ENCODE data around the gene EVL. TPM values are rescaled to one million over a fixed set of nuclear protein-coding genes. Genes with fewer than 3 reads are reported as not detected.
"Not testable (repeated sequence)": the region's sequence is repeated elsewhere in the genome, so short reads cannot be mapped to it uniquely, and the experiment has no call there.

EVL gene
- polyA plus RNA-seq, 4 donors = 109 to 184 (median 136) TPM

DNA sequence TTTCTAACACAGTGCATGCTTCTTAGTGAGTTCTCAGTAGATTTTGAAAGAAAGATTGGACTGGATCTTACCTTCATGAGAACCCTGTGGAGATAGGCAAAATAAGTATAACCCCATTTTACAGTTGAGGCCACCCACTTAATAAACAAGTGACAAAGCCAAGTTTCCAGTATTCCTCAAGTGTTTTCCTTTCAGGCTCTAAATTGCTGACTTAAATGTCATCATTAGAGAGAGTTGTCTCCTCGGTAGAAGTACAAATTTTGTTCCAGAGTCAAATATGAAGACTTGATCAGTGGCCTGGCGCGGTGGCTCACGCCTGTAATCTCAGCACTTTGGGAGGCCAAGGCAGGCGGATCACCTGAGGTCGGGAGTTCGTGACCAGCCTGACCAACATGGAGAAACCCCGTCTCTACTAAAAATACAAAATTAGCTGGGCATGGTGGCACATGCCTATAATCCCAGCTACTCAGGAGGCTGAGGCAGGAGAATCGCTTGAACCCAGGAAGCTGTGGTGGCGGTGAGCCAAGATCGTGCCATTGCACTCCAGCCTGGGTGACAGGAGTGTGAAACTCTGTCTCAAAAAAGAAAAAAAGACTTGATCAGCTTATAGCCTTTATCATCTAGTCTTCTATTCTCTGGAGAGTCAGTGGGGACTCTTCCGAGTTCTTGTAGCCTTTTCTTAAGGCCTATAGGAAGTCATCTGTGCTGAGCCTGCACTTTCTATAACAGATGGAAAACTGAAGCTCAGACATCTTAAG is 708 bp upstream of the EVL start:
- DNase-seq (ENCODE audit: low read depth in 4 of 4, low spot score in 3 of 4) = not testable (repeated sequence)

DNA sequence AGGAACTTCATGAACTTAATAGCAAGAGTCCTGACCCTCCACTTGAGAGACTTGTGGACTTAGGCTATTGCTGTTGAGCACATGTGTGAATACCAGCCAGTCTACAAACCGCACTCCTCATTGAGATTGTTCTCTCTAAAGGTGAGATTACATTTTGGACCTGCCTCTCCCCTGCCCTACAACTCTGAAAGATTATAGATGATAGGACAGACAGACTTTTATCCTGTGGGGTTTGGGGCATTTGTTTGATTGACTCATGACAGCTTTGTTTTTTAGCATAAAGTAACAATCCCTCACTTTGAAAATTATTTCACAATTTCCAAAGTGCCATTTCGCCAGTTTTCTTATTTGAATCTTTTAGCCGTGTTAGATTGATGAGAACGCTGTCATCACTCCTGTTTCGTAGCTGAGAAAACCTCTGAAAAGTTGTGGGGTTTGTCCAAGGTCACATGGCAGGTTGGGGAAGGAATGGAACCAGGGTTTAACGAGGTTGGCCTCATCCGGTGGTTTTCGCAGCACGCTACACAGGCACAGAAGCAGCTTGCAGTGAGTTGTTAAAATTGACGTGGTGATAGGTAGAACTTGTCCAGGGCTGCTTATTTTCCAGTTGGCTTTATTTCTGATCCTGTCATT is 836 bp downstream of the EVL start:
- DNase-seq (ENCODE audit: low read depth in 4 of 4, low spot score in 3 of 4) = no peak

DNA sequence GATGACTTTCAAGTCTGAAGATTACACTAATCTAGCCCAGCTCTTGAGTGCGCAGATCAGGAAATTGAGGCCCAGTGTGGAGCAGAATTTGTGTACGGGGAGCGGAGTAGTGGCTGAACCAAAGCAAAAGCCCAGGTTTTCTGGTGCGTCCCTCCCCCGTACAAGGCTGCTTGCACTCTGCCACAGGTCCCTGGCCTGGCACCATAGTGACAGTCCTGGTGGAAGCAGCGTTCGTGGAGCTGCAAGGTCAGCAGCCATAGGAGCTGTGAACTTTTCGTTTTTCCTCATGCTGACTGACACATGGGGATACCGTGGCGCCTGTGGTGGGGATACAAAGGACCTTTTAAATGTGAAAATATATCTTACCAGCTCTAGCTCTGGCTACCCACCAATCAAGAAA is 1.7 kb downstream of the EVL start:
- no peak for DNase-seq (ENCODE audit: low read depth in 4 of 4, low spot score in 3 of 4)

DNA sequence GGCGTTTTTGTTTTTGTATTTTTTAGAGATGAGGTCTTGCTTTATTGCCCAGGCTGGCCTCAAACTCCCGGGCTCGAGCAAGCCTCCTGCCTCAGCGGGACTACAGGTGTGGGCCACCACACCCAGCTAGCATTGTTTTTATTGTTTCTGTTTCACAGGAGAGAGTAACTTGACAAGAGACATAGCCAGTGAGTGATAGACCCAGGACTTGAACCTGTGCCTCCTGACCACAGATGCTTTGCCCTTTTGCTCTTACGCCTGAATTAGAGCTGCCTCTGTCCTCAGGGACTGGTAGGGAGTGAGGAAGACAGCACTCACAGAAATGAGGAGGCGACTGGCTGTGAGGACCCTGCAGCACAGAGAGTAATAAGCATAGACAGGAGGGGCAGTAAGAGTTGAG is 2.3 kb downstream of the EVL start:
- DNase-seq (ENCODE audit: low read depth in 4 of 4, low spot score in 3 of 4) = no peak

DNA sequence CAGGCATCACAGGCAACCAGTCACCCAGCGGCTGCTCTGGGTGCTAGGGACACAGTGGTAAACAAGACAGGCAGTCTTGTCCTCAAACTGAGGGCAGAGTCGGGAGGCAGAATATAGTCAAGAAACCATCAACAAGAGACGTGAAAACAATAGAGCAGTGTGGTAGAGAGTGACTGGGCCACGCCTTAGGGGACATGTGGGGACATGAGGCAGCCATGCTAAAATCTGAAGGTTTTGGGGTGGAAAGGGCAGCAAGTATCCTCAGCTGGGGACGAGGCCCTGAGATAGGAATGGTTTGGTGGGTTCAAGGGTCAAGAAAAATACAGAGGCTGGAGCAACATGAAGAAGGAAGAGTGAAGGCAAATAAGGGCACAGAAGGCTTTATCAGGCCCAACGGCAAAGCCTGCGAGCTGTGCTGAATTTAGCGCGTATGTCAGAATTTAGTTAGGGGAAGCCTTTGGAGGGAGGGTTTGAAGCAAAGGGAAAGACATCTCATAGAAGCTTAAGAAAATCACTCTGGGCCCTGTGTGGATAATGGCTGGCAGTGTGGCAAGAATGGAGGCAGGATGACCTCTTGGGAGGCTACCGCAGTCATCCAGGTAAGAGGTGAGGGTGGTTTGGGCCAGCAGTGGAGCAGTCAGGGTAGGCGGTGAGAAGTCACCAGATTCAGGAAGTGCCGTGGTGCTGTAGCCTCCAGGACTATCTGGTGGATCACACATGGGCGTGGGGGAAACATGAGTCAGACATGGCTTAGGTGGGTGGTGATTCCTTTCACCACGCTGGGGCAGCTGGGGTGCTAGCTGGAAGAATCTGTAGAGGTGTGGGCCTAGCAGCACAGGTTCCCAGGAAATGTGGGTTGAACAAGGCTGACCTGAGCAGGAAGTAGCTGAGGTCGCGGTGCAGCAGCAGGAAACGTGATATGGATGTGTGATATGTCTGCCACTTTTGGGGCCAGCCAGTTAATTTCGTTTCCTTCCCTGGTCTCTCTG is 3.0 kb downstream of the EVL start:
- no peak for DNase-seq (ENCODE audit: low read depth in 4 of 4, low spot score in 3 of 4)

DNA sequence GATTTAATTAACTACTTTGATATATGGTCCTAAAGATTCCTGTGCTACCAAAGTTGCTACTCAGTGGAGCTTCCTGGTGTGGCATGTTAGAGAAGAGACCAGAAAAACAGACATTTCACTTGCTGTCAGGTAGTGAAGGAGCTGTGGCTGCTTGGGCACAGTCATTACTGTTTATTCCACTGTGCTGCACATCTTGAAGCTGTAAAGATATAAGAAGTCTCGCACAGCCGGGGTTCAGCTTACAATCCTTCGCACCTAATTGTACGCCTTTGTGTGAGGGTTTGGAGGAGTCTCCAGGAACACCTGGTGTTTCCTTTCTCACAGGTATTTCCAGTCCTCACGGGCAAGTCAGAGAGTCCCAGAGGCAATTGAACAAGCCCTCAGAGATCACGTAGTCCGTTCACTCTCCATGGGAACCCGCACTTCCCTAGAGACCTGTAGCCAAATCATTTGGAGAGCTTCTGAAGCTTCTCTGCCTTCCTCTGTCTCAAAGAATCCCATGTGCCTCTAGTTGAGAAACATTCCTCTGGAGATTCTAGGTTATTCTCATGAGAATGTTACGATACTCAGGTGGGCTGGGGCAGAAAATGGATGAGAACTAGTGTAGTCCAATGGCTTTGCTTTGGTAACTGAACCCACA is 4.1 kb downstream of the EVL start:
- DNase-seq (ENCODE audit: low read depth in 4 of 4, low spot score in 3 of 4) = no peak

DNA sequence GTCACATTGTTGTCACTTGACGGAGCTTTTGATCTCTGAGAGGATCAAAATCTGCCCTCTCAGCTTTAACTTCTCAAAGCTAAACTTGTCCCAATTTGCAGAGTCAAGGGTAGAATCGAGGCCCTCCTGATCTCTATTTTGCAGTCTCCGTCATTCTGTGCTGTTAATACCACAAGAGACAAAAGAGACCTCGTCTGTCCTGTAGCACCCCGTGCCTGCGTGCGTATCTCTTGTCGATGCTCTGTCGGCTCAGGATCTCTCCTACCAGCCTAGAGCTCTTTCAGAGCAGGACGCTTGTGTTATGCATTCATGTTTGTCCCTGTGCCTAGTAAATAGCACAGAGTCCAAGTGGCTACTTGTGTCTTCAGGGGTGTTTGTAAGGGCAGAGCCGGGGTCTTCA is 5.1 kb downstream of the EVL start:
- no peak for DNase-seq (ENCODE audit: low read depth in 4 of 4, low spot score in 3 of 4)

DNA sequence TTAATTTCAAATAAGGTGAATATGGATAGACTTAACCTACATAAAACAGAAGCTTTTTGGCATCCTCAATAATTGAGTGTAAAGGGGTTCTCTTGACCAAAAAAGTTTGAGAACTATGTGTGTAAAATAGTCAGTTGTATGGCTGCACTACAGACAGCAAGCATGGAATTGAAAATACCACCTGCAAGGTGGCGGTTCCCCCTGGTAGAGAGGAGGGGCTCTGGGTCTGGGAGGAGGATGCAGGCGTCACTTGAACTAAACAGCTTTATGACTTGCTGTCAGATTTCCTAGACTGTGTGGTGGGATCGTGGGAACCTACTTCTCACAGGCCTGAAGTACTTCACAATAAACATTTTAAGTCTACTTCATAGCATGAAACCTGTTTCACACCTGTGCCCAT is 6.3 kb downstream of the EVL start:
- no peak for DNase-seq (ENCODE audit: low read depth in 4 of 4, low spot score in 3 of 4)

DNA sequence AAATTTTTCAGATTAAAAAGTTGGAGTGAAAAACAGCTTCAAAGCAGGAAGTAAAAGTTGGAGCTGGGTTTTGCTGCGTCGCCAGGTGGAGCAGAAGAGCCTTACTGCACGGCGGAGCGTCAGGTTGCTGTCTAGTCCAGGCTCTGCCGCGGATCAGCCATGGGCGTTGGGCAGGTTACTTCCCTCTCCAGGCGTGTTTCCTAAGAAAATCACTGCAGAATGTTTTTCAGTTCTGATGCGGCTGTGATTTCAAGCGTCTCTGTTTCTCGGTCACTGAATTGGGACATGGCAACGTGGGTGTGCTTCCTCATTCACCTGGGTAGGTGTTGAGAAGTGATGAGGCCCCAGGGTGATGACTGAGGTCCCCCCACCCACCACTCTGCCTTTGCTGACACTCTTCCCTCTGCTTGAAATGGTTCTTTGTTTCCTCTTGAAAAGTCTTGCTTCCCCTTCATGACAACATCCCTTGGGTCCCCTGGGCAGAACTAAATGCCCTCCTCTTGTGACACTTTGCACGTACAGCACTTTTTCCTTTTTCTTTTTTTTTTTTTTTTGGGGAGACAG is 7.6 kb downstream of the EVL start:
- no peak for DNase-seq (ENCODE audit: low read depth in 4 of 4, low spot score in 3 of 4)

DNA sequence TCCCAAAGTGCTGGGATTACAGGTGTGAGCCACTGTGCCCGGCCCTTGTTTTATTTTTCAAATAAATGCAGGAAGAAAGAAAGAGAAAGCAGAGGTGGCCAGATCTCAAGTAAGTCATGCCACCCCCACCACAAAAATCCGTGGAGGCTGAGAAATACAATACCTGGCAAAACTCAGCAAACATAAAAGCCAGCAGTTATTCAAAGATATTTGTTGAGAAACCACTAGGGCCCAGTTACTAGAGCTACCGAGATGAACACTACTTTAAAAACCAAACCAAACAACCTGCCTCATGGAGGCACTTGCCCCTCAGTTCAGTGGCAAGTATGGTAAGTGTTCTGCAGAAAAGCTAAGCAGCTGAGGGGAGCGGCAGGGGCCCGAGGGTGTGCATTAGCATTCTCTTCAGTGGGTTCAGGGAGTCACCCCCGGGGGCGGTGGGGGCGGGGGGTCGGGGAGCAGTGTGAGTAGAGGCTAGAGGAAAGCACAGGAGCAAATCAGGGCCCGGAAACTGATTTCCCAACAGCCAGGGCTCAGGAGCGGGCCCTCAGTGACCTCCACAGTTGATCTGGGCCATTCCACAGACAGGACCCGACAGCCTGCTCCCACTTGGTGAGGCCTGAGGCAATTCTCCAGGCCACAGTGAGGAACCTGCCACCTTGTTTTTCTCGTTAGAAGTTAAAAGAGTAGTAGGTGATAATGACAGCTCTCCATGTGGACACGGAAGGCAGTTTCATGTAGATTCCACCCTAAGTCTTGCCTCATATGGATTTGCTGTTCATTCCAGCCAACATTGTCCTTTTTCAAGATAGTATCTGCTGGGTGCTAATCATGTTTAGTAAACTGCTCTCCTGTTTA is 8.6 kb downstream of the EVL start:
- no peak for DNase-seq (ENCODE audit: low read depth in 4 of 4, low spot score in 3 of 4)

DNA sequence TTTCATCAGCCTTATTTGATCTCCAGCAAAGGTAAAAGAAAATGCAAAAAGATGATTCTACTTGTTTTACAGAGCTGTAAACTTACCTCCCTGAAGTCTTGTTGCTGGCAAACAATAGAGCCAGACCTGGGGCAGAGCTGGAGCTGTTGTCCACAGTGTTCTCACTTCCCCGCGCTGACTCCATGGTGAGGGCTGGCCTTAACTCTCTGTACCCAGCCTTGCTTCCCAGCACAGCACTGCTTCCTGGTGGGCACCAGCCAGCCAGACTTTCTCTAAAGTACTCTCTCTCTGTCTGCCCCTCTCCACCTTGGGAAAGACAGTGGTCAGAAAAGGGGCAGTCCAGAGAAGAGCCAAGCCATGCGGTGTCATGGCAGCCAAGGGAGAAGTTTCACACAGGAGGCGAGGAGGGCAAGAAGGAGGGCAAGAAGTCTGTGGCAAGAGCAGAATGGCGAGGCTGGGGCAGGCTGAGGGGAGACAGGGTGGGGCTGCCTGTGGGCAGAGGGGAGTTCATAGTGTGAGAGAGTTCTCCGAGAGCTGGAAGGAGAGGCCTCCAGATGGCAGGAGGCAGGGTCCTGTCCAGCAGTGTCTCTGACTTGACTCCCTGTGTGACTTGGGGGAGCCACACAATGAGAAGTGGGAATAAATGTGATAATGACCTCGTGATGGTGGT is 9.3 kb downstream of the EVL start:
- no peak for DNase-seq (ENCODE audit: low read depth in 4 of 4, low spot score in 3 of 4)

DNA sequence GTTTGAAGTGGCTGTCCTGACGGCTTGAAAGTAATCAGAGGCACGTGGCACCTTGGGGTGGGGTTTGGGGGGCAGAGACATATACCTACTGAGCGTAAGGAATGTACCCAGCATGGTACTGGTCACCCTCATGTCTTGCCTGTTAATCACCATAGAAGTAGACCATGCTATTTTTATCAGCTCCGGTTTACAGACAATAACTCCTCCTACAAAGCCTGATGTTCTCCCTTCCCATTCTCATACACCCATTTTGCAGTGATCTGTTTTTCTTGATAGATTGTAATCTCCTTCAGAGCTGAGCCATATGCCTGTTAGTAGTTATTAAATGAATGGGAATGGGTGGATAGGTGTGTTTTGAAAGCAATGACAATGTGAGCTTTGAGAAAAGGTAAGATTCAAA is 10.5 kb downstream of the EVL start:
- DNase-seq (ENCODE audit: low read depth in 4 of 4, low spot score in 3 of 4) = no peak

DNA sequence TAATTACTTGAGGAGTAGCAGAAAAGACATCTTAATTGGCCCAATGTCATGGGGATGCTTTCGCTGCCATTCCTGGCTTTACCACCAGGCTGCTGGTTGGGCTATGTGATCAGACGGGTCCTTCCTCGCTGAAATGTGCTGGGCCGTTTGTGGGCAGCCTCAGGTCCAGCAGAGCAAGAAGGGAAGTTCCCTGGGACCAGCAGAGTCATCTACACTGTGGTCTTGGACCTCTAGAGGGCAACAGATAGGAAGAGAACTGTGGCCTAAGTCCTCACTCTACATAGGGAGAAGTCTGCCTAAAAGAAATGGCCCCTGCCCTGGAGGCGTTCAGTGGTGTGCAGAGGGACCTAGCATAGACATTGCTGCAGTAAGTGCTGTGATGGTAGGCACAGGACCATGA is 10.9 kb downstream of the EVL start:
- DNase-seq (ENCODE audit: low read depth in 4 of 4, low spot score in 3 of 4) = no peak

DNA sequence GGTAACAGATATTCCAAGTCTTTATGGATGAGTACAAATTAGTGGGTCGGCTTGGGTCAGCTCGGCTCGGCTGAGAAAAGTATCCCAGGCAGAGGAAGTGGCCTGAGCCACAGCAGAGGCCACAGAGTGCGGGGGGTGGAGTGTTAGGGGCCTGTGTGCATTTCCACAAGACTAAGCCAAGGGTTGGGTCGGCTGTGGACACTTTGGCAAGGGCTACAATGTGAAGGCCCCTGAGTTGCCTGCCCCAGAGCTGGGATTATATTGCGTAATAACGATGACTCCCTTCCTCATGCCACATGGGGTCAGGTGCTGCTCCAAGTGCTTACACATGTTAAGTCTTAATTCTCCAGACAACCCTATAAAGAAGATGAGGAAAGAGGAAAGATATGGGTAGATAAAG is 11.4 kb downstream of the EVL start:
- no peak for DNase-seq (ENCODE audit: low read depth in 4 of 4, low spot score in 3 of 4)

DNA sequence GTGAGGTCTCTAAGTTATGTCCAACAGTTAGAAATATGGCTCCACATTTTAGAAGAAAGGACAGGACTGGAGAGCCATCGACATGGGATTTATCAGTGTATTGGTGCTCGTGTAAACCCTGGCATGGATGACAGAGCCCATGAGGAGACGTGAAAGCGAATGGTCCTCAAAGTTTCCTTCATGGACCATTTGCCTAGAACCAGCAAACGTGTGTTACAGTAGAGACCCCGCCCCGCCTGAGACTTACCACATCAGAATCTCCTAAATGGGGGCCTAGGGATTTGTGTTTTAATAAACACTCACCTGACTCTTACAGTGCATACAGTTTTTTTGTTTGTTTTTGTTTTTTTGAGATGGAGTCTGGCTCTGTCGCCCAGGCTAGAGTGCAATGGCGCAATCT is 12.2 kb downstream of the EVL start:
- no peak for DNase-seq (ENCODE audit: low read depth in 4 of 4, low spot score in 3 of 4)

DNA sequence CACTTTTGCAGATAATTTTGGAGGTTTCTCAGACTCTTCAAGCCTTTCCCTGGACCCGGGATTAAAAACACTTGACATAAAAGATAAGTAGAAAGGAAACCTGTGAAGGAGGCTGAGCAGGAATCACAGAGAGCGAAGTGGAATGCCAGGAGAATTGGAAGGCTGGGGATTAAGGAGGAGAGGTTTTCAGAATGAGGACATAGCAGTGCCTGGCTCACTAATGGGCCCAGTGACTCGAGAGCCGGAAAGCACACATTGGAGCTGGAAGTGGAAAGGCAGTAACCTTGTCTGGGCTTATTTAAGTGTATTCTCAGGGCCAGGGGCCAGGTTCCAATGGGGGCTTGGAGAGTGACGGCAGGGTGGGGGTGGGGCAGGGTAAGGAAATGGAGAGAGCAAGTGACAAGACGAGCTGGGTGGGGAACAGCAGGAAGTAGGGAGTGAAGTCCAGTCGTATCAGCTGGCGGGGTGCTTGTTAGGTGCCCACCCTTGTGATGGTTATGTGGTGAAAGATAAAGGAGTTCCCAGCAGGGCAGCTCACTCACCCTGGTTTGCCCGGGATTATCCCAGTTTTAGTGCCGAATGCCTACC is 13.1 kb downstream of the EVL start:
- no peak for DNase-seq (ENCODE audit: low read depth in 4 of 4, low spot score in 3 of 4)

DNA sequence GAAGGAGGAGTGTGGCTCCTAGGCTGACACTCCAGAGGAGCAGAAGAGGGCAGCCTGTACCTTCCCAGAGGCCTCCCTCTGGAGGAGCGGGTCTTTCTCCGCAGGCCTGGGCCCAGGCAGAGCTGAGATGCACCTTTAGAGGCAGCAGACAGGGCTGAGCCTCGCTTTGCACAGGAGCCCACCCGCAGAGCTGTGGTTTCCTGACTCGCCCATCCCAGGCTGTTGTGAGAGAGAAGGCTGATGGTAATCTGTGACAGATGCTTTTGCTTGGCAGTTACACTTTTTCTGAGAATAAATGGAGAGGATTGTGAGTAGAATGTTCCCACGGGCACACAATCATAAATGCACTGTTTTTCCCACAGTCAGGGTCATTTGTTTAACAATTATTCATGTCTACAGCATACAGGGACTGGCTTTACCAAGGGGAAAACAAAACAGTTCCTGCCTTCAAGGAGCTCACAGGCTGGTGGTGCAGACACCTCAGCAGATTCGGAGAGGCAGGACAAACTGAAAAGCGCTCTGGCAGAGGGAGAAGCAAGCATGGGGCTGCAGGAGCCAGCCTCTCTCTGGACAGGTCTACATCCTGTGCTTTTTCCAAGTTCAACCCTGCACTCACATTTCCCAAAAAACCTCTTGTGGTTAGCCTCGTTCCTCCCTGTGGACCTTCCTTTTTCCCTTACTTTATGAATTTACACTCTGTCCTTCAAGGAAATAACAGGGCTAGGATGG is 13.9 kb downstream of the EVL start:
- DNase-seq (ENCODE audit: low read depth in 4 of 4, low spot score in 3 of 4) = no peak

DNA sequence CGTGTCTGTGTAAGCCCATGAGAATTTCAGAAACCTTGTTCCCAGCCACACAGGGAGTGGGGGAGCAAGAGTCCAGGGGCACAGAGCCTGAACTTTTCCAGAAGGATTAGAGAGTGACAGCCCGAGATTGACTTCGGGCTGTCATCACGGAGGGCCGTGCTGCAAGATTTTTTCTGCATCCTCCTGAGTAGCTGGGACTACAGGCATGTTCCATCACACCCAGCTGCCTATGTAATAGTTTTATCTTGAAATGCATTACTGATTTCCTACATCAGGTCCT is 14.4 kb downstream of the EVL start:
- DNase-seq (ENCODE audit: low read depth in 4 of 4, low spot score in 3 of 4) = no peak
